T-cell (primary cell): ENCODE measurements around the gene CEP68. TPM values are rescaled to one million over a fixed set of nuclear protein-coding genes. Genes with fewer than 3 reads are reported as not detected.
A peak's percentile ranks its signal among the peaks of the same experiment; 100 is the strongest.

Source experiments
- ATAC-seq, 4 experiments: fragments of 200-7000 bp in 3 of 4; fragments of 150-1000 bp in 1 of 4; cut with Tn5 transposase; replicated peaks in 1 of 4; 1 replicate in 3 of 4; 2 replicates in 1 of 4; pipeline ENCODE4 v1.10.0; 2021; ENCODE audit warnings: moderate library complexity in 3 of 4, mild to moderate bottlenecking in 2 of 4, moderate number of reproducible peaks in 1 of 4
- CTCF ChIA-PET, 2 donors: fragments of 300-600 bp; sonication (Branson Sonifier 250); formaldehyde crosslinking; loops; one replicate each; lab custom pipeline; 2022; ENCODE audit warnings: antibody characterized with exemption in 2 of 2; lab: Charles Lee
- POLR2A ChIA-PET, 2 donors: fragments of 300-600 bp; sonication (Branson Sonifier 250); formaldehyde crosslinking; loops; one replicate each; lab custom pipeline; 2022; ENCODE audit warnings: antibody characterized with exemption in 2 of 2; lab: Charles Lee
- DNase-seq, 35 experiments: peaks; one replicate each; pipeline versions ENCODE4 v3.0.0 to v3.0.0-alpha.2; 2013 to 2023
- H3K27ac ChIP-seq: one replicate; pipeline ENCODE4 v1.5.1; 2013; ENCODE audit warnings: low read length
- H3K27me3 ChIP-seq, 2 experiments: replicated peaks in 1 of 2; 1 replicate in 1 of 2; 2 replicates in 1 of 2; pipeline versions ENCODE4 v1.6.1 to v1.7.0; 2013; ENCODE audit warnings: low read length in 1 of 2, mixed read lengths in 1 of 2; ENCODE audit not compliant: control insufficient read depth in 2 of 2, insufficient read depth in 2 of 2; ENCODE audit errors: extremely low read depth in 1 of 2
- H3K36me3 ChIP-seq, 2 donors: 1 replicate in 1 of 2; 2 replicates in 1 of 2; pipeline versions ENCODE4 v1.6.1 to v1.7.0; 2013; ENCODE audit warnings: low read length in 1 of 2; ENCODE audit not compliant: control insufficient read depth in 2 of 2, insufficient read depth in 1 of 2; ENCODE audit errors: extremely low read depth in 1 of 2
- H3K4me1 ChIP-seq, 2 experiments: 1 replicate in 1 of 2; 2 replicates in 1 of 2; pipeline versions ENCODE4 v1.6.1 to v1.7.0; 2013; ENCODE audit warnings: low read length in 2 of 2, mixed read lengths in 1 of 2; ENCODE audit not compliant: insufficient read depth in 2 of 2, control insufficient read depth in 1 of 2; ENCODE audit errors: extremely low read depth in 1 of 2
- H3K4me3 ChIP-seq, 2 donors: 1 replicate in 1 of 2; 2 replicates in 1 of 2; pipeline versions ENCODE4 v1.5.1 to v1.7.0; 2013; ENCODE audit warnings: mild to moderate bottlenecking in 2 of 2, low read length in 1 of 2, moderate library complexity in 1 of 2; ENCODE audit not compliant: control insufficient read depth in 1 of 2; ENCODE audit errors: extremely low read depth in 1 of 2
- H3K9me3 ChIP-seq: 2 replicates; pipeline ENCODE4 v1.7.0; 2013
- H3K27ac Mint-ChIP-seq, 2 donors: one replicate each; pipeline ENCODE4 v1.8.0; 2020 to 2021; ENCODE audit warnings: mild to moderate bottlenecking in 2 of 2, mixed read lengths in 2 of 2
- H3K27me3 Mint-ChIP-seq, 2 donors: one replicate each; pipeline ENCODE4 v1.8.0; 2021 to 2022; ENCODE audit warnings: mixed read lengths in 2 of 2
- H3K36me3 Mint-ChIP-seq: one replicate; pipeline ENCODE4 v1.8.0; 2021; ENCODE audit warnings: mixed read lengths
- H3K4me1 Mint-ChIP-seq, 3 donors: one replicate each; pipeline ENCODE4 v1.8.0; 2020 to 2022; ENCODE audit warnings: mixed read lengths in 3 of 3, mild to moderate bottlenecking in 1 of 3
- H3K4me3 Mint-ChIP-seq, 3 donors: one replicate each; pipeline ENCODE4 v1.8.0; 2020 to 2022; ENCODE audit warnings: mild to moderate bottlenecking in 3 of 3, mixed read lengths in 3 of 3, moderate library complexity in 3 of 3
- H3K9me3 Mint-ChIP-seq, 3 donors: one replicate each; pipeline ENCODE4 v1.8.0; 2020 to 2022; ENCODE audit warnings: mixed read lengths in 3 of 3
- WGBS: methylation state at CpG from one replicate; pipeline ENCODE4 v1.1.5; 2013; ENCODE audit warnings: missing lambda C conversion rate; ENCODE audit not compliant: insufficient coverage; 5-methylcytosine and 5-hydroxymethylcytosine counted together
- total RNA-seq, 35 experiments: library from RNA in 6 of 35; stranded (reverse) in 6 of 35; fragments of 120-200 nt in 1 of 35; gene quantifications; one replicate each; pipeline versions ENCODE4 v1.2.1 to v1.2.4 and lab custom pipeline; 2013 to 2026

Gene CEP68
- total RNA-seq, 5 donors from 2014 or later (not counting 1 experiment from before 2014, with no cell fraction given): 24.1 to 41.4 (median 37.4) TPM

- ATAC-seq (no peak), DNase-seq (no peak)
- WGBS: 100% methylated on average over 1 of the region's 1 CpG
- H3K4me3 ChIP-seq: no peak overlapping the region
- H3K36me3 ChIP-seq: no peaks in the 10 kb centered on the region
- no peaks in the 10 kb centered on the region for H3K27me3 ChIP-seq
- H3K9me3 ChIP-seq: no peaks in the 10 kb centered on the region
- Mint-ChIP-seq H3K27ac (peak overlapping the region in 1 of 2 donors; percentile 28), H3K27me3 (no peaks in the 10 kb centered on the region), H3K4me1 (peaks cover 65 to 73% (median 72%) of the 10 kb centered on the region in 3 donors), H3K36me3 (peaks cover 4% of the 10 kb centered on the region), H3K9me3 (no peaks in the 10 kb centered on the region), H3K4me3 (peak overlapping the region in 1 of 3 donors; percentile 97)
- H3K4me1 ChIP-seq: peaks cover 11 to 45% of the 10 kb centered on the region in 2 experiments
- no peak overlapping the region for H3K27ac ChIP-seq
- CTCF ChIA-PET: interaction anchor here (0.6 to 0.9 kb wide), 5 partner anchors 38 to 110 kb away, joined by 3 to 4 read pairs (median 3); no protein-coding TSS in a partner anchor
- POLR2A ChIA-PET: no interaction called here
Observed at GRCh38 chr2:65059071-65059470, 2.9 kb downstream of the CEP68 start.

- H3K4me3 ChIP-seq: no peak overlapping the region
- peaks cover 4% of the 10 kb centered on the region for H3K36me3 Mint-ChIP-seq
- peak overlapping the region in 1 of 2 donors; percentile 34 for H3K27ac Mint-ChIP-seq
- CTCF ChIA-PET: no interaction called here
- H3K27me3 ChIP-seq: no peaks in the 10 kb centered on the region
- ATAC-seq: no peak
- H3K9me3 Mint-ChIP-seq: no peaks in the 10 kb centered on the region
- no peaks in the 10 kb centered on the region for H3K9me3 ChIP-seq
- POLR2A ChIA-PET: interaction anchor here in 1 of 2 donors (0.5 to 0.6 kb wide), 3 partner anchors 28 to 67 kb away, joined by 4 to 6 read pairs (median 4); no protein-coding TSS in a partner anchor
- no peaks in the 10 kb centered on the region for H3K27me3 Mint-ChIP-seq
- peaks cover 11 to 42% of the 10 kb centered on the region in 2 experiments for H3K4me1 ChIP-seq
- H3K4me1 Mint-ChIP-seq: peaks cover 58 to 73% (median 73%) of the 10 kb centered on the region in 3 donors
- WGBS: 93% methylated on average over 3 of the region's 7 CpGs
- no peak overlapping the region for H3K27ac ChIP-seq
- no peaks in the 10 kb centered on the region for H3K36me3 ChIP-seq
- H3K4me3 Mint-ChIP-seq: no peak overlapping the region
- DNase-seq: peak in 1 of 35 experiments; percentile 8
Observed at GRCh38 chr2:65061146-65061909, 5.1 kb downstream of the CEP68 start.

- ATAC-seq (no peak), DNase-seq (peak in 1 of 35 experiments; percentile 0)
- Histone ChIP-seq H3K9me3 (no peaks in the 10 kb centered on the region), H3K4me3 (no peak overlapping the region), H3K36me3 (no peaks in the 10 kb centered on the region), H3K27me3 (no peaks in the 10 kb centered on the region), H3K4me1 (peaks cover 11 to 40% of the 10 kb centered on the region in 2 experiments), H3K27ac (no peak overlapping the region)
- H3K4me1 Mint-ChIP-seq: peaks cover 60 to 76% (median 76%) of the 10 kb centered on the region in 3 donors
- 95% methylated on average over 4 of the region's 8 CpGs for WGBS
- H3K4me3 Mint-ChIP-seq: no peak overlapping the region
- CTCF ChIA-PET: interaction anchor here in 1 of 2 donors (0.6 kb wide), 1 partner anchor 125 kb away, joined by 5 read pairs; no protein-coding TSS in a partner anchor
- POLR2A ChIA-PET: interaction anchor here in 1 of 2 donors (0.5 to 0.7 kb wide), 4 partner anchors 13 to 67 kb away, joined by 4 to 9 read pairs (median 5); no protein-coding TSS in a partner anchor
- no peaks in the 10 kb centered on the region for H3K27me3 Mint-ChIP-seq
- no peaks in the 10 kb centered on the region for H3K9me3 Mint-ChIP-seq
- peaks cover 4% of the 10 kb centered on the region for H3K36me3 Mint-ChIP-seq
- H3K27ac Mint-ChIP-seq: peak overlapping the region in 1 of 2 donors; percentile 34
Observed at GRCh38 chr2:65061910-65062339, 5.7 kb downstream of the CEP68 start.

GRCh38 chr2:65062843-65063825 is 6.9 kb downstream of the CEP68 start:
- H3K27ac ChIP-seq: no peak overlapping the region
- no peaks in the 10 kb centered on the region for H3K36me3 ChIP-seq
- peaks cover under 1 to 39% of the 10 kb centered on the region in 2 experiments for H3K4me1 ChIP-seq
- H3K27ac Mint-ChIP-seq: peak overlapping the region in 1 of 2 donors; percentile 7
- no peak overlapping the region for H3K4me3 ChIP-seq
- no peaks in the 10 kb centered on the region for H3K9me3 ChIP-seq
- no peaks in the 10 kb centered on the region for H3K9me3 Mint-ChIP-seq
- H3K27me3 Mint-ChIP-seq: no peaks in the 10 kb centered on the region
- no peak for ATAC-seq
- POLR2A ChIA-PET: no interaction called here
- H3K36me3 Mint-ChIP-seq: peaks cover 4% of the 10 kb centered on the region
- DNase-seq: no peak
- H3K27me3 ChIP-seq: no peaks in the 10 kb centered on the region
- H3K4me1 Mint-ChIP-seq: peaks cover 60 to 77% (median 77%) of the 10 kb centered on the region in 3 donors
- H3K4me3 Mint-ChIP-seq: no peak overlapping the region
- 80% methylated on average over 2 of the region's 13 CpGs for WGBS
- CTCF ChIA-PET: interaction anchor here in 1 of 2 donors (1.2 to 1.6 kb wide), 3 partner anchors 10 to 71 kb away, joined by 3 to 12 read pairs (median 6); partner anchors contain the start of gene RAB1A

- Mint-ChIP-seq H3K27me3 (no peaks in the 10 kb centered on the region), H3K9me3 (no peaks in the 10 kb centered on the region), H3K27ac (peak overlapping the region in 1 of 2 donors; percentile 71), H3K4me1 (peaks cover 47 to 68% (median 67%) of the 10 kb centered on the region in 3 donors), H3K36me3 (no peaks in the 10 kb centered on the region), H3K4me3 (peak overlapping the region in 1 of 3 donors; percentile 49)
- peaks cover 0 to 37% of the 10 kb centered on the region in 2 experiments for H3K4me1 ChIP-seq
- H3K36me3 ChIP-seq: peaks cover 0 to 8% of the 10 kb centered on the region in 2 donors
- H3K27ac ChIP-seq: no peak overlapping the region
- no peak overlapping the region for H3K4me3 ChIP-seq
- ATAC-seq (peak; percentile 69 to 85 (median 72)), DNase-seq (peak in 30 of 35 experiments; percentile 10 to 81 (median 34))
- WGBS: 49% methylated on average over 5 of the region's 14 CpGs
- POLR2A ChIA-PET: interaction anchor here (0.5 to 0.8 kb wide), 6 partner anchors 10 to 456 kb away, joined by 3 to 7 read pairs (median 3); no protein-coding TSS in a partner anchor
- H3K9me3 ChIP-seq: no peaks in the 10 kb centered on the region
- no peaks in the 10 kb centered on the region for H3K27me3 ChIP-seq
- CTCF ChIA-PET: interaction anchor here (0.5 to 3.0 kb wide), 36 partner anchors 9 to 489 kb away, joined by 3 to 27 read pairs (median 3); partner anchors contain the start of genes CEP68 (in 2 of the 2), RAB1A (in 2 of the 2) and ACTR2 (in 1 of the 2)
Observed at GRCh38 chr2:65064728-65065552, 8.7 kb downstream of the CEP68 start.
